T-helper 22 cell (primary cell): ENCODE measurements around the gene NUDT1.
A peak's percentile ranks its signal among the peaks of the same experiment; 100 is the strongest.

Source experiments
- DNase-seq: peaks from one replicate; pipeline ENCODE4 v3.0.0-alpha.2; 2020; ENCODE audit warnings: low read depth

Gene NUDT1

GRCh38 chr7:2205036-2205780, 36.8 kb upstream of the NUDT1 start:
- no peak for DNase-seq

GRCh38 chr7:2208712-2209111, 33.3 kb upstream of the NUDT1 start:
- DNase-seq = no peak

- peak; percentile 9 for DNase-seq
Observed at GRCh38 chr7:2209146-2209960, 32.7 kb upstream of the NUDT1 start.

GRCh38 chr7:2209961-2210323, 32.1 kb upstream of the NUDT1 start:
- no peak for DNase-seq

GRCh38 chr7:2210551-2211258, 31.3 kb upstream of the NUDT1 start:
- DNase-seq = no peak

GRCh38 chr7:2211259-2211880, 30.7 kb upstream of the NUDT1 start:
- no peak for DNase-seq

- no peak for DNase-seq
Observed at GRCh38 chr7:2211926-2212325, 30.1 kb upstream of the NUDT1 start.

- DNase-seq = no peak
Observed at GRCh38 chr7:2212906-2213305, 29.1 kb upstream of the NUDT1 start.

GRCh38 chr7:2213551-2214215, 28.3 kb upstream of the NUDT1 start:
- DNase-seq = no peak

- DNase-seq = no peak
Observed at GRCh38 chr7:2214636-2215035, 27.4 kb upstream of the NUDT1 start.

GRCh38 chr7:2215851-2216250, 26.2 kb upstream of the NUDT1 start:
- DNase-seq = no peak

GRCh38 chr7:2217206-2217605, 24.8 kb upstream of the NUDT1 start:
- no peak for DNase-seq

GRCh38 chr7:2217716-2218443, 24.1 kb upstream of the NUDT1 start:
- no peak for DNase-seq

- DNase-seq = no peak
Observed at GRCh38 chr7:2218444-2218785, 23.6 kb upstream of the NUDT1 start.

GRCh38 chr7:2219136-2219535, 22.9 kb upstream of the NUDT1 start:
- no peak for DNase-seq

- no peak for DNase-seq
Observed at GRCh38 chr7:2219606-2220005, 22.4 kb upstream of the NUDT1 start.

- DNase-seq = no peak
Observed at GRCh38 chr7:2220030-2220429, 22.0 kb upstream of the NUDT1 start.

- DNase-seq = no peak
Observed at GRCh38 chr7:2220506-2220905, 21.5 kb upstream of the NUDT1 start.

GRCh38 chr7:2220954-2221353, 21.1 kb upstream of the NUDT1 start:
- DNase-seq = no peak

GRCh38 chr7:2222516-2222915, 19.5 kb upstream of the NUDT1 start:
- DNase-seq = no peak

GRCh38 chr7:2223321-2223720, 18.7 kb upstream of the NUDT1 start:
- no peak for DNase-seq
